Skin epidermis (tissue), 12 donors: ENCODE data around the gene FBXO15.

ENCODE experiments used
- H3K27ac ChIP-seq, 21 experiments: fragments of 200-600 bp; sonication (generic) in 11 of 21; one replicate each; pipeline ENCODE4 v1.5.0; 2020; ENCODE audit warnings: mild to moderate bottlenecking in 3 of 21, inconsistent platforms in 2 of 21, moderate library complexity in 2 of 21
- H3K4me3 ChIP-seq, 7 experiments: fragments of 200-600 bp; sonication (generic) in 2 of 7; one replicate each; pipeline ENCODE4 v1.5.0; 2020; ENCODE audit warnings: inconsistent platforms in 2 of 7, mild to moderate bottlenecking in 2 of 7, moderate library complexity in 1 of 7

FBXO15 gene

DNA sequence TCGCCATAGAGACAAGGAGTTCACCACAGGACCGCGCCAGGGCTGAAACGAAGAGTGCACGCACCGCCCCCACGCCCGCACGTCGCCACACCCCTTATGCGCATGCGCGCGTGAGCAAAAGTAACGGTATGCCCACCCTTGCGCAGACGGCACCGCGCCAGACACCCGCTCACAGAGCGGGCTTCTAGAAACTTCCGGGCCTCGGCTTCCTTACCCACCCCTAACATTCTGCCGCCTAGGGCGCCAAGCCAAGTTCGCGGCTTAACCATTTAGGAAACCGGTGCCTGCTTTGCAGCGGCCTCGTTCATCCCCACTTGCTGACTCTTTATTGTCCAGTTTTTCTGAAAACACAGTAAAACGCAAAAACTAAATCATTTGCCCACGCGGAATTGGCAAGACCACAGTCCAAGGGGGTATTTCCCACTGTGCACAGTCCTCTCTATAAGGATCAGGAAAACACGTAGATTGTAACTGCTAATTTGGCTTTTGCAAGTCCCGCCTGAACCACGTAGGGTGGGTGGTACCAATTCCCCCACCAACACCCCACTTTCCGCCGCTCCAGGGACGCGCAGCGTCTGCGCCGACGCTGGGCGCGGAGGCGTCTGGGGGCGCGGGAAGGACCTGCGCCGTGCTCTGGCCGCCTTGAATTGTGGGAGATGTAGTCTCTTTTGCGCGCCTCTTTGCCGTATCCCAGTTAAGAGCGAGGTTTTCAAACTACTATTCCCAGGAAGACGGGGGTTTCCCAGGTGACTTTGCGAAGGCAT is at the start of gene FBXO15, which contains the start of gene TIMM21:
Gene FBXO15 (minus strand): TSS at position 56 of the 764 bp plus-strand sequence. CDS start 49 bp downstream, at position 7.
Gene TIMM21 (plus strand): TSS at position 745 of the 764 bp plus-strand sequence. CDS start 286 bp downstream, outside the sequence.
- Histone ChIP-seq H3K4me3 (peak within 1 kb of the TSS; percentile 58 to 79 (median 69)), H3K27ac (peak within 1 kb of the TSS; percentile 40 to 95 (median 86))

GRCh38 chr18:74196220-74197119 is 48.8 kb upstream of the FBXO15 start:
- Histone ChIP-seq H3K4me3 (peak overlapping the region in 1 of 7 experiments; percentile 16), H3K27ac (no peak overlapping the region)

GRCh38 chr18:74194691-74195090 is 47.1 kb upstream of the FBXO15 start:
- no peak overlapping the region for H3K27ac ChIP-seq
- no peak overlapping the region for H3K4me3 ChIP-seq

DNA sequence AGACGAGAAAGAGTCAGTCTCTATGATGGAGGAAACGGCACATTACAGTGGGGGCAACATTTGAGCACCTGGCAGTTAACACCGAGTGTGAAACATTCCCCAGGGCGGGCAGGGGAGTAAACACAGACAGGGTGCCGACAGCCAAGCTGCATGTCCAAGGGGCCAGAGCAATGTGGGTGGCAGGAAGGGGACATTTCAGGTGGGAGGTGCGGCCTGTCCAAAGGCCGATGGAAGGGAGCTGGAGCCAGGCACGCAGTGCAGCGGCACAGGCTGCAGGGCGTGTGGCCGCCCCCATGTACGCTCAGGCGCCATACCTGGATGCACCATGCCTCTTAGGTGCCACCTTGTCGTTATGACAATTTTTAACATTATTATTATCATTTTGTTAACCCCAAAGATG is 43.9 kb upstream of the FBXO15 start:
- no peak overlapping the region for H3K27ac ChIP-seq
- no peak overlapping the region for H3K4me3 ChIP-seq

- Histone ChIP-seq H3K4me3 (no peak overlapping the region), H3K27ac (peak overlapping the region in 1 of 21 experiments; percentile 37)
Measured at GRCh38 chr18:74190086-74190485, 42.5 kb upstream of the FBXO15 start.

DNA sequence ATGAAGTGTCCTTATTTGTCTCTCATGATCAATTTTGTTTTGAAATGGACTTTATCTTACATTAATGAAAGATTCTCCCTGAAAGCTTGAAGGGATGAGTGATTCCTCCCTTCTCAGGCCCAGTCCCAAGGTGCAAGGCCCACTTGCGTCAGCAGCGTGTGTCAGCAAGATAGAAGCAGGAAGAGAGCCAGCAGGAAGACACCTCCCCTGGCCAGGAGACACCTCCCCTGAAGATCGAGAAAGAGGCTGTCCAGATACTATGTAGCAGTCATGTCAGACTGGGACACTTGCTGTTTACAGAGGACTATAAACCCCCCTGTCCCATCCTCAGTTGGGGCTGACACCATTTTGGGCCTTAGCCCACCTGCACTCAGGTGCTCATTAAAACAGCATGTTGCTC is 39.0 kb upstream of the FBXO15 start:
- H3K27ac ChIP-seq: no peak overlapping the region
- no peak overlapping the region for H3K4me3 ChIP-seq

DNA sequence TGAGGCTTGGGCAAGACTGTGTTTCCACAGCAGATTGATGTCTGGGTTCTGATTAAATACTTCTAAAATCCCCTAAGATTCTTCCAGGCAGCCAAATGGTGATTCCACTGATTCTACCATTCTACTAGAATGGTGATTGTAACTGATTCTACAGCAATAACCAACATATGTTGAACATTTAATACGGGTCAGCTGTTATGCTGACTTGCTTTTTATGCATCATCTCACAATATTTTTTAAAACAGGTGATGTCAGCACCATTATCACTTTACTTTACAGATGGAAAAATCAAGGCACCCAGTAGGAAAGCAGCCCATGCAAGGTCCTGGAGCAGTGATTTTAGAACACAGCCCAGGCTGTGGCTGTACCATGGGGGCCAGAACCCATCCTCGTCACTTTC is 38.2 kb upstream of the FBXO15 start:
- H3K4me3 ChIP-seq: no peak overlapping the region
- H3K27ac ChIP-seq: no peak overlapping the region

DNA sequence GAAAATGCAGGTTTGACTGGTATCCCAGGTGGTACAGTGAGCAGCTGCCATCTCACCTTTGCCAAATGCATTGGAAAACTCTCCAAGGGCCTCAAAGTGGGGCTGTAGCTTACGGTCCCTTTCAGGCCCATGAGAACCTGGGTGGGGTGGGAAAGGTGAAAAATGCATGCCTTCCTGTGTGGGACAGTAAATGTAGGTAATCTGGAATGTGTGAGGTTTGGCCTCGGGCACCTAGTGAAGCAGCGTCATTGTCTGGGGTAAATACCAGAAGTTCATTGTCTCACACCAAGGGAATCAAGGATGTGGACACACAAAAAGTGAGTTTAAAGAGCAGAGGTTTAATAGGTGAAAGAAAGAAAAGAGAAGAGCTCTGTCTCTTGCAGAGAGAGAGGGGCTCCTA is 37.2 kb upstream of the FBXO15 start:
- Histone ChIP-seq H3K27ac (no peak overlapping the region), H3K4me3 (no peak overlapping the region)

DNA sequence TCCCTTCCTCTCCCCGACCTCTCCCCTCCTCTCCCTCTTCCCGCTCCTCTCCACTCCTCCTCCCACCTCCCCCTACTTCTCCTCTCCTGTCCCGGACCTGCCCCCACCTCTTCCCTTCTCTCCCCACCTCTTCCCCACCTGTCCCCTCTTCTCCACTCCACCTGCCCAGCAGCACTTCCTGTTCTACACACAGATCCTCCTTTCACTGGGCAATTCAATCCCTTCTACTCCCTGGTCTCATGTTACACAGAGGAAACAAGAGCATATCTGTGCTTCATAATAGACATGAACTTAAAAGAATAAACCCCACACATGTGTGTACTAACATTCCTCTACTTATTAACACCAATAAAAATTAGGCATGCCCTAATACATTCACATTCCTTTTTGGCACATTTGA is 35.5 kb upstream of the FBXO15 start:
- no peak overlapping the region for H3K27ac ChIP-seq
- no peak overlapping the region for H3K4me3 ChIP-seq

- Histone ChIP-seq H3K27ac (no peak overlapping the region), H3K4me3 (no peak overlapping the region)
Measured at GRCh38 chr18:74182335-74182734, 34.7 kb upstream of the FBXO15 start.

- Histone ChIP-seq H3K27ac (no peak overlapping the region), H3K4me3 (no peak overlapping the region)
Measured at GRCh38 chr18:74179623-74180199, 32.1 kb upstream of the FBXO15 start.

DNA sequence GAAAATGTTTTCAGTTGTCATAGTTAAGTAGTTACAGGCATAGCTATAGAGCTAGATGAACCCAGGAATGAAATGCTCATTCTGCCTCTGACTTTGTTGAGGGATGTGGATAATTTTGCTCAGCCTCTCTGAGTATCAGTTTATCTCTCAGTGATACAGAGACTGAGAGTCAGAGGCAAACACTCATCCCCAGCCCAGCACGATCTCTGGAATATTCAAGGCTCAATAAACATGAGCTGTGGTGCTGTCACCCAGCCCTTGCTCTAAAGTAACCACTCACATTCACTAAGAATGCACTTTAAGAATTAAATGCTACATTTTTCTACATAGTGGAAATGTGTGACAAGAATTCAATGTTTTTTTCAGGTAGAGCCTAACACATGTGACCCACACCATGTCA is 31.2 kb upstream of the FBXO15 start:
- Histone ChIP-seq H3K4me3 (no peak overlapping the region), H3K27ac (no peak overlapping the region)

GRCh38 chr18:74175658-74176057 is 28.0 kb upstream of the FBXO15 start:
- Histone ChIP-seq H3K4me3 (no peak overlapping the region), H3K27ac (no peak overlapping the region)

- peak overlapping the region in 1 of 7 experiments; percentile 28 for H3K4me3 ChIP-seq
- no peak overlapping the region for H3K27ac ChIP-seq
Measured at GRCh38 chr18:74173434-74173750, 25.8 kb upstream of the FBXO15 start.

GRCh38 chr18:74172697-74173433 is 25.2 kb upstream of the FBXO15 start:
- no peak overlapping the region for H3K27ac ChIP-seq
- peak overlapping the region in 2 of 7 experiments; percentile 28 to 33 for H3K4me3 ChIP-seq

DNA sequence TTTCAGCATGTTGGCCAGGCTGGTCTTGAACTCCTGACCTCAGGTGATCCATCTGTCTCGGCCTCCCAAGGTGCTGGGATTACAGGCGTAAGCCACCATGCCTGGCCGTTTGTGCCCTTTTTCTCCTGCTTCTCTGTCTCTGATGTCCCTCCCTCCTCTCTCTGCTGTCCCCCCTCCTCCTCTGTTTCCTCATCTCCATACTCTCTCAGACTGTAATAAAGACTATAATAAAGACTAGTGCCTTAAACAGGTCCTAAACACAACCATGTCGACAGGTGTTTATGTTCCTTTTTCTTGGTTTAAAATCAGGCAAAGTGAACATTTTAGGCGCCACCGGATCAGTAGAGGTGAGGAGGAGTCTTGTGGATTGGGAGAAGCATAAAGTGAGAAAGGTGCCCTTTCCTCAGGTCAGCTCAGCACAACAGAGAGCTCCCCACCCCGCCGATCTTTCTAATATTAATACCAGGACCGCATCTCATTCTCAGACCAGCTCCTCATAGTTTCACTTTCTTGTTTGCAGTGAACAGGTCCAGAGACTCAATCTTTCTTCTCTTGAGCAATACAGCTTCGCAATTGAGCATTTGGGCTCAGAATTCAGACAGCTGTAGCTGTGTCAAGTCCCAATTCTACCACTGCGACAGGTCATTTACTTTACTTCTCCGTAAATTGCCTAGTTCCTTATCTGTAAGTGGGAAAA is 24.4 kb upstream of the FBXO15 start:
- H3K27ac ChIP-seq: peak overlapping the region in 1 of 21 experiments; percentile 46
- peak overlapping the region in 2 of 7 experiments; percentile 28 to 33 for H3K4me3 ChIP-seq

DNA sequence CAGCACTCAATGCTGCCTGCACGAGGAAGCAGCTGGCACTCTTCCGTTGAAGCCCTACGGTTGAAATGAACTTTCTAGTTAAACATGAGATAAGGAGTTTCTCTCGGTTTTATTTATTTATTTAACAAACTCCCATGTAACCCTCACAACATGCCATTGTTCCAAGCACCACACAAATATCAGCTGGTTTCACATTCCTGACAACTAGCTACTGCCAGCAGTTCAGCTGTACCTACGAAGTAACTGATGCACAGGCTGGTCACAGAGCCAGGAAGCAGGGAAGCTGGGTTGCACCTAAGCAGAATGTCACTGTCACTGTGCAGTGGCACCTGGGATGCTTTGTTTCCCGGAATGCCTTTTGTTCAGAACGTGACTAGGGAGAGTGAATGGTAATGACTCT is 18.8 kb upstream of the FBXO15 start:
- no peak overlapping the region for H3K4me3 ChIP-seq
- no peak overlapping the region for H3K27ac ChIP-seq

GRCh38 chr18:74163019-74163660 is 15.5 kb upstream of the FBXO15 start:
- H3K27ac ChIP-seq: peak overlapping the region in 6 of 21 experiments; percentile 1 to 65 (median 25)

DNA sequence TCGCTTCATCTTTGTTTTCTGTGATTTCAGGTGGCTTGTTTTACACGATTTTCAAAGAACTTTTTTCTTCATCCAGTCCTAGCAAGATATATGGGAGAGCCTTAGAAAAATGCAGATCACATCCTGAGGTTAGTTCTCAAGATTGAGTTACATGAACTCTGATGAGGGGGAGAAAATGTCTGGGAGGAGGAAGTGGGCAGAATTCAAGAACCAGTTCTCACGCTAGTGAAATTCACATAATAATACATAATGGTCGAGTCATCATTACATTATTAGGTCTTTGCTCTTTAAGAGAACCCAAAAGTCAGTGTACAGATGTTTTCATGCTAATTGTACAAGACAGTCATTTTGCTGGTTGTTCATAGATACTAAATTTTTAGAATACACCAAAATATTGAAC is 7.6 kb upstream of the FBXO15 start:
- Histone ChIP-seq H3K27ac (no peak overlapping the region), H3K4me3 (no peak overlapping the region)

More at GRCh38 chr18:74163019-74163660, 15.5 kb upstream of the FBXO15 start:
- H3K4me3 ChIP-seq: no peak overlapping the region
